ENCODE data around the gene ECM2.

GRCh38 chr9:92543972-92544371 lies 8.2 kb upstream of the ECM2 start:
- TF ChIP-seq EZH2 (IDR thresholded peaks at IDR 0.05; ENCODE audit: insufficient read depth, poor library complexity, severe bottlenecking) = no peak
- no peak for TF ChIP-seq EZH2phosphoT487 (IDR thresholded peaks at IDR 0.05; ENCODE audit: insufficient read depth, low read depth)

Data from GM23248 (cell line).